HL-60 (cell line): ENCODE results near the gene ABCF1.
A peak's percentile ranks its signal among the peaks of the same experiment; 100 is the strongest.

Experiments
- DNase-seq, 2 experiments: peaks; one replicate each; pipeline ENCODE4 v3.0.0-alpha.2; 2010 to 2020; ENCODE audit warnings: low read depth in 1 of 2, low spot score in 1 of 2
- H3K27ac ChIP-seq: fragments of 250-450 bp; sonication (Bioruptor Pico); replicated peaks from 2 replicates; pipeline ENCODE4 v1.5.1; 2020; ENCODE audit warnings: mild to moderate bottlenecking, moderate library complexity
- H3K27me3 ChIP-seq: fragments of 250-450 bp; sonication (Bioruptor Pico); 2 replicates; pipeline ENCODE4 v1.5.1; 2021; ENCODE audit warnings: mild to moderate bottlenecking, moderate library complexity; ENCODE audit not compliant: insufficient read depth, poor library complexity, severe bottlenecking
- H3K4me3 ChIP-seq: replicated peaks from 2 replicates; pipeline ENCODE4 v1.5.1; 2011; ENCODE audit warnings: mild to moderate bottlenecking, control low read depth, low read length; ENCODE audit not compliant: insufficient read depth
- CTCF ChIP-seq: IDR thresholded peaks from one replicate; pipeline ENCODE4 v1.5.1; 2011; ENCODE audit warnings: low read length, control low read depth, inconsistent platforms; ENCODE audit not compliant: insufficient read depth
- GABPA ChIP-seq: IDR thresholded peaks from 2 replicates; pipeline ENCODE4 v1.6.1; 2012; ENCODE audit warnings: low read depth
- POLR2AphosphoS5 ChIP-seq: IDR thresholded peaks from 2 replicates; pipeline ENCODE4 v1.6.1; 2012; ENCODE audit warnings: low read depth
- REST ChIP-seq: IDR thresholded peaks from 2 replicates; pipeline ENCODE4 v1.6.1; 2012; ENCODE audit warnings: low read depth; ENCODE audit not compliant: insufficient replicate concordance
- SPI1 ChIP-seq: IDR thresholded peaks from 2 replicates; pipeline ENCODE4 v1.6.1; 2012; ENCODE audit warnings: low read depth, mild to moderate bottlenecking, borderline replicate concordance

Gene ABCF1

GRCh38 chr6:30568245-30568644 is 3.0 kb upstream of the ABCF1 start:
- Histone ChIP-seq H3K27me3 (no peaks in the 10 kb centered on the region), H3K4me3 (no peak overlapping the region), H3K27ac (no peak overlapping the region)
- no peak for TF ChIP-seq SPI1
- no peak for TF ChIP-seq REST
- TF ChIP-seq GABPA, result no peak
- TF ChIP-seq POLR2AphosphoS5, result no peak
- TF ChIP-seq CTCF, result no peak
- no peak for DNase-seq

GRCh38 chr6:30570263-30570662 is 979 bp upstream of the ABCF1 start:
- Histone ChIP-seq H3K27ac (no peak overlapping the region), H3K27me3 (no peaks in the 10 kb centered on the region), H3K4me3 (peak overlapping the region; percentile 89)
- DNase-seq, result no peak
- TF ChIP-seq CTCF (no peak), REST (no peak), SPI1 (no peak), POLR2AphosphoS5 (no peak), GABPA (no peak)

- Histone ChIP-seq H3K27me3 (no peaks in the 10 kb centered on the region), H3K27ac (peak overlapping the region; percentile 95), H3K4me3 (peak overlapping the region; percentile 89)
- DNase-seq, result peak; percentile 40 to 44
- no peak for TF ChIP-seq REST
- no peak for TF ChIP-seq POLR2AphosphoS5
Measured at GRCh38 chr6:30570740-30571074, 535 bp upstream of the ABCF1 start.

GRCh38 chr6:30571762-30572082 is 480 bp downstream of the ABCF1 start:
- DNase-seq, result no peak
- peak overlapping the region; percentile 95 for H3K27ac ChIP-seq
- H3K4me3 ChIP-seq, result peak overlapping the region; percentile 89
- TF ChIP-seq GABPA (no peak), CTCF (no peak), POLR2AphosphoS5 (no peak), REST (no peak), SPI1 (no peak)
- H3K27me3 ChIP-seq, result no peaks in the 10 kb centered on the region
